Measurements from ENCODE around the gene DPP4. TPM values are rescaled to one million over a fixed set of nuclear protein-coding genes. Genes with fewer than 3 reads are reported as not detected.

The DPP4 gene
- total RNA-seq, 6 experiments from 2014 or later = 17.8 to 39.8 (median 26.3) TPM

- Histone ChIP-seq H3K9me3 (no peaks in the 10 kb centered on the region), H3K36me3 (no peaks in the 10 kb centered on the region), H3K4me1 (peaks cover 0 to 7% (median 0%) of the 10 kb centered on the region in 4 donors), H3K27ac (no peak overlapping the region), H3K4me3 (no peak overlapping the region), H3K27me3 (no peaks in the 10 kb centered on the region)
- TF ChIP-seq POLR2A (IDR thresholded peaks at IDR 0.05) (no peak), CTCF (IDR thresholded peaks at IDR 0.05) (no peak)
- intact Hi-C loops (cut with DNase I) = no loop called here
- no peak for DNase-seq
- no peak for ATAC-seq
Observed at GRCh38 chr2:162065767-162066166, 8.2 kb downstream of the DPP4 start.

GRCh38 chr2:162063899-162064298, 10.1 kb downstream of the DPP4 start:
- WGBS (ENCODE audit: insufficient coverage, low coverage, low lambda C conversion rate, missing lambda C conversion rate) = 83% methylated on average over 1 of the region's 3 CpGs
- Histone ChIP-seq H3K9me3 (no peaks in the 10 kb centered on the region), H3K27ac (no peak overlapping the region), H3K36me3 (no peaks in the 10 kb centered on the region), H3K4me3 (no peak overlapping the region), H3K4me1 (peaks cover 0 to 7% (median 0%) of the 10 kb centered on the region in 4 donors), H3K27me3 (no peaks in the 10 kb centered on the region)
- intact Hi-C loops (cut with DNase I) = no loop called here
- ATAC-seq (no peak), DNase-seq (no peak)
- TF ChIP-seq POLR2A (IDR thresholded peaks at IDR 0.05) (no peak), CTCF (IDR thresholded peaks at IDR 0.05) (no peak)

DNA sequence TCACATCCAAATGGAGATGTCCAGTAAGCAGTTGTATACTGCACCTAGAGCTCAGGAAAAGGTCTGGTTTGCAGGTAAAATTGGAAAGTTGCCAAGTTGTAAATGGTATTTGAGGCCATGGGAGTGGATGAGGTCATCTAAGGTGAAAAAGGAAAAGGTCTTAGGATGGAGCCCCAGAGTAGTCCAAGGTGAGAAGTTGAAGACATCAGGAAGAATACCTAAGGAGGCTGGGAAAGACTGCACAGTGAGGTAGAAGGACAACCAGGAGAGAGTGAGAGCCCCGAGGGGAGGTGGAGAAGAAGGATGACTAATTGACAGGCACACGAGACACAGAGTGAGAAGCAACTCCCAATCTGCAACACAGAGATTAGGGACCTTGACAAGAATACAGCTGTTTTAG, 10.7 kb downstream of the DPP4 start:
- no peak for DNase-seq
- H3K9me3 ChIP-seq = no peaks in the 10 kb centered on the region
- no peaks in the 10 kb centered on the region for H3K27me3 ChIP-seq
- no peak for ATAC-seq
- H3K27ac ChIP-seq = no peak overlapping the region
- peaks cover 0 to 7% (median 0%) of the 10 kb centered on the region in 4 donors for H3K4me1 ChIP-seq
- no peaks in the 10 kb centered on the region for H3K36me3 ChIP-seq
- intact Hi-C loops (cut with DNase I) = no loop called here
- TF ChIP-seq POLR2A (IDR thresholded peaks at IDR 0.05) = no peak
- no peak for TF ChIP-seq CTCF (IDR thresholded peaks at IDR 0.05)
- H3K4me3 ChIP-seq = no peak overlapping the region
- no CpG with 5 or more reads among the region's 2 CpGs for WGBS (ENCODE audit: insufficient coverage, low coverage, low lambda C conversion rate, missing lambda C conversion rate)

DNA sequence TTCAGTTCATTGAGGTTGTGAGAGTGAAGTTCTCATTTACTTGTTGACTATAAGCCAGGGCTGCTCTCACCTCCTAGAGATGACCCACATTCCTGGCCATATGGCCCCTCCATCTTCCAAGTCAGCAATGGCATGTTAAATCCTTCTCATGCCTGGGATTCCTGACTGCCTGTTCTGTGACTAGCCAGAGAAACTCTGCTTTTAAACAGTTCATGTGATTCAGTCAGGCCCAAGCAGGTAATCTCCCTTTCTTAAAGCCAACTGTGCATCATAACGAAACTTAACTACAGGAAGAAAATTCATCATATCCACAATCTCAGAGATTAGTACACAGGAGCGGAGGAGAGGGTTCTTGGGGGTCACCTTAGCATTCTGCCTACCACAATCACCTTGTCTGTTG, 11.5 kb downstream of the DPP4 start:
- TF ChIP-seq POLR2A (IDR thresholded peaks at IDR 0.05) (no peak), CTCF (IDR thresholded peaks at IDR 0.05) (no peak)

GRCh38 chr2:162061021-162061420, 13.0 kb downstream of the DPP4 start:
- intact Hi-C loops (cut with DNase I) = no loop called here
- no peak for DNase-seq
- TF ChIP-seq CTCF (IDR thresholded peaks at IDR 0.05) (no peak), POLR2A (IDR thresholded peaks at IDR 0.05) (no peak)
- H3K4me3 ChIP-seq = no peak overlapping the region
- H3K27me3 ChIP-seq = no peaks in the 10 kb centered on the region
- no peak overlapping the region for H3K27ac ChIP-seq
- 95% methylated on average over 2 of the region's 2 CpGs for WGBS (ENCODE audit: insufficient coverage, low coverage, low lambda C conversion rate, missing lambda C conversion rate)
- no peak for ATAC-seq
- peaks cover 0 to 6% (median 0%) of the 10 kb centered on the region in 4 donors for H3K4me1 ChIP-seq
- peaks cover 0 to 7% (median 0%) of the 10 kb centered on the region in 4 donors for H3K9me3 ChIP-seq
- no peaks in the 10 kb centered on the region for H3K36me3 ChIP-seq

More for the DNA sequence above, 11.5 kb downstream of the DPP4 start:
- Histone ChIP-seq H3K27me3 (no peaks in the 10 kb centered on the region), H3K9me3 (no peaks in the 10 kb centered on the region), H3K27ac (no peak overlapping the region), H3K36me3 (no peaks in the 10 kb centered on the region), H3K4me1 (peaks cover 0 to 7% (median 0%) of the 10 kb centered on the region in 4 donors), H3K4me3 (no peak overlapping the region)
- ATAC-seq = no peak
- DNase-seq = no peak
- 64% methylated on average over 2 of the region's 2 CpGs for WGBS (ENCODE audit: insufficient coverage, low coverage, low lambda C conversion rate, missing lambda C conversion rate)
- intact Hi-C loops (cut with DNase I) = no loop called here
